SK-N-SH (cell line): ENCODE results near the gene FAM120A. TPM values are rescaled to one million over a fixed set of nuclear protein-coding genes. Genes with fewer than 3 reads are reported as not detected.

ENCODE experiments used
- CHD2 ChIP-seq: fragments of 150-350 bp; IDR thresholded peaks from 2 replicates; pipeline ENCODE4 v1.6.1; 2018; ENCODE audit warnings: low read length; ENCODE audit not compliant: partially characterized antibody
- ELF1 ChIP-seq: IDR thresholded peaks from 2 replicates; pipeline ENCODE4 v1.4.0; 2012
- EP300 ChIP-seq, 2 experiments: IDR thresholded peaks; 2 replicates each; pipeline versions ENCODE4 v1.4.0 to v1.6.1; 2012; ENCODE audit warnings: borderline replicate concordance in 1 of 2, low read depth in 1 of 2, low read length in 1 of 2
- EZH2phosphoT487 ChIP-seq: fragments of 200-600 bp; sonication (generic); IDR thresholded peaks from 2 replicates; pipeline ENCODE4 v1.6.1; 2017; ENCODE audit warnings: low read depth, mixed run types, mild to moderate bottlenecking, antibody characterized with exemption, moderate library complexity, borderline replicate concordance
- FOSL2 ChIP-seq: IDR thresholded peaks from 2 replicates; pipeline ENCODE4 v1.4.0; 2012; ENCODE audit warnings: low read depth, mild to moderate bottlenecking, moderate library complexity, borderline replicate concordance
- FOXJ3 ChIP-seq: sonication (generic); formaldehyde crosslinking; IDR thresholded peaks from 2 replicates; pipeline ENCODE4 v1.5.1; 2020; ENCODE audit warnings: mild to moderate bottlenecking, missing genetic modification reagents
- GABPA ChIP-seq: IDR thresholded peaks from 2 replicates; pipeline ENCODE4 v1.4.0; 2012; ENCODE audit warnings: low read depth, mild to moderate bottlenecking
- IRF3 ChIP-seq: fragments of 150-350 bp; IDR thresholded peaks from 2 replicates; pipeline ENCODE4 v1.6.1; 2016; ENCODE audit warnings: mild to moderate bottlenecking, low read depth, low read length
- MEF2A ChIP-seq: IDR thresholded peaks from 2 replicates; pipeline ENCODE4 v1.4.0; 2012; ENCODE audit warnings: low read depth, borderline replicate concordance
- MXI1 ChIP-seq: IDR thresholded peaks from 2 replicates; pipeline ENCODE4 v1.6.1; 2012; ENCODE audit warnings: mild to moderate bottlenecking, low read depth, low read length, improper control_type of control experiment
- NFIC ChIP-seq: IDR thresholded peaks from 2 replicates; pipeline ENCODE4 v1.4.0; 2012; ENCODE audit warnings: borderline replicate concordance
- POLR2AphosphoS5 ChIP-seq: IDR thresholded peaks from 2 replicates; pipeline ENCODE4 v1.6.1; 2012; ENCODE audit warnings: low read depth, low read length
- RAD21 ChIP-seq: IDR thresholded peaks from 2 replicates; pipeline ENCODE4 v1.6.1; 2012; ENCODE audit warnings: mild to moderate bottlenecking, low read length
- REST ChIP-seq: IDR thresholded peaks from 2 replicates; pipeline ENCODE4 v1.6.1; 2012; ENCODE audit warnings: mild to moderate bottlenecking, low read depth, low read length, moderate library complexity
- SIN3A ChIP-seq: IDR thresholded peaks from 2 replicates; pipeline ENCODE4 v1.6.1; 2012; ENCODE audit warnings: low read depth, mild to moderate bottlenecking, low read length, moderate library complexity, borderline replicate concordance
- TCF12 ChIP-seq: IDR thresholded peaks from 2 replicates; pipeline ENCODE4 v1.4.0; 2012
- TEAD4 ChIP-seq: IDR thresholded peaks from 2 replicates; pipeline ENCODE4 v1.4.0; 2012; ENCODE audit warnings: mild to moderate bottlenecking, borderline replicate concordance; ENCODE audit not compliant: insufficient read depth
- USF2 ChIP-seq: fragments of 150-350 bp; IDR thresholded peaks from 2 replicates; pipeline ENCODE4 v1.6.1; 2017; ENCODE audit warnings: antibody characterized with exemption, low read length, low read depth, borderline replicate concordance
- YY1 ChIP-seq: IDR thresholded peaks from 2 replicates; pipeline ENCODE4 v1.4.0; 2012; ENCODE audit warnings: low read depth, mild to moderate bottlenecking
- ZBTB33 ChIP-seq: IDR thresholded peaks from 2 replicates; pipeline ENCODE4 v1.4.0; 2012; ENCODE audit warnings: low read depth, borderline replicate concordance
- polyA plus RNA-seq, 3 experiments: library from polyadenylated mRNA; depleted of rRNA; stranded (reverse); fragments of >200 nt; gene quantifications; 2 replicates each; pipeline ENCODE4 v1.2.3, GENCODE V29; 2012

The FAM120A gene
- polyA plus RNA-seq, 1 of the 3 experiments (the other 2 are of a cell fraction), result 58.6 TPM

- TF ChIP-seq USF2 (no peak), IRF3 (peak; percentile 42; the same call in 1 of the 2 replicates), GABPA (peak; percentile 87), ELF1 (peak; percentile 33; the same call in 1 of the 2 replicates), TCF12 (no peak; the same call in 1 of the 2 replicates), EP300 (IDR thresholded peaks at IDR 0.05; ENCODE audit: borderline replicate concordance in 1 of 2, low read depth in 1 of 2, low read length in 1 of 2) (no peak), FOXJ3 (CRISPR knock-in tag) (no peak), NFIC (peak; percentile 84), POLR2AphosphoS5 (peak; percentile 30; the same call in 1 of the 2 replicates), YY1 (peak; percentile 69; the same call in 1 of the 2 replicates), RAD21 (no peak), REST (no peak), TEAD4 (no peak), MXI1 (no peak), MEF2A (no peak), CHD2 (peak; percentile 86), EZH2phosphoT487 (no peak), ZBTB33 (no peak), FOSL2 (no peak), SIN3A (no peak; the same call in 1 of the 2 replicates)
Observed at GRCh38 chr9:93453047-93453914, 1.8 kb downstream of the FAM120A start, which contains the start of gene FAM120AOS (continued).
